GM21619 (cell line): ENCODE data around the gene BMPR1A.
"Not testable (repeated sequence)": the region's sequence is repeated elsewhere in the genome, so short reads cannot be mapped to it uniquely, and the experiment has no call there.

Source experiments
- ATAC-seq: cut with Tn5 transposase; IDR thresholded peaks from one replicate; pipeline ENCODE4 v1.9.1; 2021; ENCODE audit not compliant: unreplicated experiment

Gene BMPR1A

GRCh38 chr10:86952697-86953096 lies 196.3 kb downstream of the BMPR1A start:
- ATAC-seq: not testable (repeated sequence)

- no peak for ATAC-seq
Measured at GRCh38 chr10:86953747-86954680, 197.6 kb downstream of the BMPR1A start.

- no peak for ATAC-seq
Measured at GRCh38 chr10:86954681-86955500, 198.5 kb downstream of the BMPR1A start.

GRCh38 chr10:86955501-86956194 lies 199.2 kb downstream of the BMPR1A start:
- no peak for ATAC-seq

DNA sequence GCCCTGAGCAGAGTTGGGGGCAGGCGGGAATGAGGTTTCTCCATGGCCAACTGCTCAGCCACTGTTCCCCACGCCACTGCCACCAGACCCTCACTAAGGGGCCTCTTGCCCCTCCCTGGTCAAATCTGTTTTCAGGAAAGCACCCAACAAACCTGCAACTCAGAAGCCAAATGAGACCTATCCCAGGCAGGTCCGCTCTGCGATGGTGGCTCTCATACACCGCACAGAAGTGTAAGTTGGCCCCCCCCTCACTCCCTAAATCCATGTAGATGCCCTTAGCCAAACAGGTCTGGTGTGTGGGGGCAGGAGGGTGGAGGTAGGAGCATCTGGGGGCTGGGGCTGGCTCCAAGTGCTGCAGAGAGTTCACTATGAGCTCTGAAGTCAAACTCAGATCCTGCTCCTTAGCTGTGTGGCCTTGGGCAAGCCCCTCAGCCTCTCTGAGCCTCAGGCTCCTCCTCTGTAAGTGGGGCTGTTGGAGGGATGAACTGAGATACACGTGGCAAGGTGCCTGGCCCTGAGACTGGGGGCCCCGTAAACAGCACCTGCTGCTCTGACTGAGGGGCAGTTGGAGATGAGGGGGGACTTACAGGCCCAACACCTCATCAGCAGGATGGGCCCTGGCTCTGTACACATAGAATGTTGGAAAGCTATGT lies 199.9 kb downstream of the BMPR1A start:
- no peak for ATAC-seq

DNA sequence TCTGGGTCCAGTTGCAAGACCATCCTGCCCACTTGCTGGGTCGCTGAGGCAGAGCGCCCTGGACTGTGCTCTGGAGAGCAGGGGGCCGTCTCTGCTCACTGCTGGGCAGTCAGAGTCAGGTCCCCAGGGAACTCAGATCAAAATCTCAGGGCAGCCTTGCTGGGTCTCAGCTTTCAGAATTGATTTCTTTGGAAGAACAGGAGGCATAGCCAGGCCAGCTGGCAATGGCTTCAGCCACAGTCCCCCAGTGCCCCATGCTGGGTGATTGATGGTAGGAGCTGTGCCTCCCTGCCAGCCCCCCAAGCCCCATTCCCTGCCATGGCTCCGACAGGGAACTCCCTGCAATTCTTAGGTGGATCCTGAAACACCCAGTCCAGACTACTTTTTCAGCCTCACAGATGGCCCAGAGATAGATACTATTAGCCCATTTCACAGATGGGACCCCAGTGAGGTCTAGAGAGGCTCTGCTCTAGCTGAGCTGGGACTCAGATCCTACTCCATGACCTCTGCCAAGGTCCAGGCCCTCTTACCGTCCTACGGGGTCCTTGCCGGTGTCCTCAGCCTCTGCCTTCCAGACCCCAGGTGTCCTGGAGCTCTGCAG lies 200.5 kb downstream of the BMPR1A start:
- ATAC-seq: no peak

- no peak for ATAC-seq
Measured at GRCh38 chr10:86957471-86958115, 201.2 kb downstream of the BMPR1A start, which contains the start of gene MMRN2. TSS of gene MMRN2 (minus strand) at chr10:86957615. CDS start at chr10:86957541, 74 bp downstream.

GRCh38 chr10:86958116-86958900 lies 201.9 kb downstream of the BMPR1A start, which contains the start of gene SNCG:
TSS of gene SNCG (plus strand) at chr10:86958599. CDS start at chr10:86958698, 99 bp downstream.
- no peak for ATAC-seq

DNA sequence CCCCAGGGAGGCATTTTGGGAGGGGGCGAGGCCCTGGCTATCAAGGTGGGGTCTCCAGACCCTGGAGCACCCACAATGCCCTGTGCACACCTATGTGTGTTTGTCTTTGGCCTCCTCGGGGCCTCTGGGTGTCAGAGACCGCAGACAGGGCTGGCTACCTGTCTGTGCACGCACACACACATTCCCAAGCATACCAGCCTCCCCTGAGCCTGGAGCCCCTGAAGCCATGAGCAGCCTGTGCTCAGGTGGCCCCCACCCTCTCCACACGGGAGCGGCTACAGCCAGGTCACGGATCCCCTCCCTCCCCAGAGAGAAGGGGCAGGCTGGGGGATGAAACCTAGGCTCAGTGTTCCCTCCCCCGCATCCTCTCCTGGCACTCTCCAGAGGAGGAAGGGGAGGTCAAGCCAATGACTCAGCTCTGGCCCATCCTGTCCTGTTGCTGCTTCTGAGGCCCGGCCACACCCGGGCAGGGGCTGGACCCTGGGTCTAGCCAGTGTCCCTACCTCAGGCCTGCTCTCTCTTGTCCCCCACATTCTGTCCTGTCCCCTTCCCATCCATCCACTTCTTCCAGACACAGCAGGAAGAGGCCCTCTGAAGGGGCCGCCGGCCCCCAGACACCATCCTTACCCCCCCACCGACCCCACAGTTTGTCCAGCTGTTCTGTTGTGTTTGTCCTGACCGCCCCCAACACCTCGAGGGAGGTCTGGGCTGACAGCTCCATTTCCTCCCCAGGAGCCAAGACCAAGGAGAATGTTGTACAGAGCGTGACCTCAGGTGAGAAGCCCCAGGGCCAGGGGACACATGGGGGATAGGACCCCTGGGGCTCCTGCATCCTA lies 202.7 kb downstream of the BMPR1A start:
- ATAC-seq: no peak

- no peak for ATAC-seq
Measured at GRCh38 chr10:86959737-86960002, 203.3 kb downstream of the BMPR1A start.

- ATAC-seq: peak; percentile 54
Measured at GRCh38 chr10:86960003-86960862, 203.8 kb downstream of the BMPR1A start.

GRCh38 chr10:86960863-86961434 lies 204.5 kb downstream of the BMPR1A start:
- no peak for ATAC-seq

- ATAC-seq: no peak
Measured at GRCh38 chr10:86961481-86962091, 205.2 kb downstream of the BMPR1A start.

DNA sequence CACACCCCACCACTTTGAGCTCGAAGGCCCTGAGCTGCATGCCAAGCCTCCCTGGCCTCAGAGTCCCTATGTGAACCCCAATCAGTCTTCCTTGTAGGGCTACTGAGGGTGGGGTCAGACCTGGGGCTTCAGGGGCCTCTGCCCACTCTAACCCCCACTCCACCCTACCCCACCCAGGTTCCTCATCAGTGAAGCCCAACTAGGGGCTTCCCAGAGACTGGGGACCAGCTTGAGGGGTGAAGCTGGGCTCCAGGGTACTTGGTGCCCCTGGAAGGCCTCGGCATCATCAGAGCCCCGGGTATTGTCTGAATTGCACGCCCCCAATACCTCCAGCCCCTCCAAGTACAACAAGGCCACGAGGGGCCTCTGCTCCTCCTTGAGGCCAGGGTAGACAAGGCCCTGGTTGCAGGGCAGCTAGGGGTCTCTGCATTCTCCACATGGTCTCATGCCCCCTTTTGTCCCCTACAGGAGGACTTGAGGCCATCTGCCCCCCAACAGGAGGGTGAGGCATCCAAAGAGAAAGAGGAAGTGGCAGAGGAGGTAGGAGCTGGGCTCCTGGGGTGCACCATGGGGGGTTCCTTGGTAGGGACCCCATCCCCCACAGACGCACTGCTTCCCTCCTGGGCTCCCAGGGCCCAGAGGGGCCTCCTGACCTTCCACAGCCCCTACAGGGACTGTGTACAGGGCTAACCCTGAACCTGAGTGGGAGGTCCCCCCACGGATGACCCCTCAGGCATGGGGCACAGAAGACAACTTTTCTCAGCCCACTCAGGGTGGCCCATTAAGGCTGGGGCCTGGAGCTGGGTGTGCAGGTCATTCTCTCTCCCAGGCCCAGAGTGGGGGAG lies 205.9 kb downstream of the BMPR1A start:
- no peak for ATAC-seq

DNA sequence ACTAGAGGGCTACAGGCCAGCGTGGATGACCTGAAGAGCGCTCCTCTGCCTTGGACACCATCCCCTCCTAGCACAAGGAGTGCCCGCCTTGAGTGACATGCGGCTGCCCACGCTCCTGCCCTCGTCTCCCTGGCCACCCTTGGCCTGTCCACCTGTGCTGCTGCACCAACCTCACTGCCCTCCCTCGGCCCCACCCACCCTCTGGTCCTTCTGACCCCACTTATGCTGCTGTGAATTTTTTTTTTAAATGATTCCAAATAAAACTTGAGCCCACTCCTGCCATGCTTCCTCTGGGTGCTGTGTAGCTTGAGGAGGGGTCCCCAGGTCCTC lies 206.5 kb downstream of the BMPR1A start:
- no peak for ATAC-seq
